Glomerular visceral epithelial cell (primary cell): ENCODE data around the gene PLA2G4A.

Experiments used
- DNase-seq: peaks from one replicate; pipeline ENCODE4 v3.0.0-alpha.2; 2016; ENCODE audit errors: extremely low spot score

The PLA2G4A gene

DNA sequence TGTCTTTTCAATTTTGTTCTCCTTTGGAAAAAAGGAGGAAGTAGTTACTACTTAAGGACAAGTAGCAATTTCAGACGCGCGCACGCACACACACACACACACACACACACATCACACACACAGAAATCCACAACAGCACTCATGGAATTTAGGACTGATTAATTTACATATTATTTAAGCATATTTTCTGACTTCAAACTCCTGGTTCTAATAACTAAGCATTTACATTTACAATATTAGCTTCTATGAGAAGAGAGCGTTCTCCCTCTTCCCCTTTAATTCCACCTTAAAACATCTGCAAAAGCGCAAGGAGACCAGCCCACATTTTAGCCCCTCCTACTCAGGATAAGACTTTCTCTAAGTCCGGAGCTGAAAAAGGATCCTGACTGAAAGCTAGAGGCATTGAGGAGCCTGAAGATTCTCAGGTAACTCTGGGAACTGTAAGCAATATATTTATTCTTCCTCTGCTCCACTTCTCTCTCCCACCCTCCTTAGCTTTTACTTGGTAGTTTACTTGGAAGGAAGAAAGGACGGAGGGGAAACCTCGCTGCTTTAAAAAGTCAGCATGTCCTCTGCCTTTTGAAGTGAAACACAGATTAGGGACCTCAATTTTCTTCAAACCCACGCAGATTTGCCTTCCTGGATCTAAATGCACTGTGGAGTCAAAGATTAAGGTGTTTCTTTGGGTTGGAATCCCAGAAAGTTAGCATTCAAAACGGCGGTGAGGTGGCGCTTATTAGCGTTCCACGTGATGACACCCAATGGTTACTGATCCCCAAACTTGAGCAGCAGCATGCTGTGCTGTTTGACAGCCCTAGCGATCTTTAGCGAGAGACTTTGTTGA is at the start of gene PLA2G4A:
Gene PLA2G4A, plus strand, starts transcription at position 339 of the 844 bp plus-strand sequence. CDS start 25,406 bp downstream, outside the sequence.
- peak; percentile 59 for DNase-seq

DNA sequence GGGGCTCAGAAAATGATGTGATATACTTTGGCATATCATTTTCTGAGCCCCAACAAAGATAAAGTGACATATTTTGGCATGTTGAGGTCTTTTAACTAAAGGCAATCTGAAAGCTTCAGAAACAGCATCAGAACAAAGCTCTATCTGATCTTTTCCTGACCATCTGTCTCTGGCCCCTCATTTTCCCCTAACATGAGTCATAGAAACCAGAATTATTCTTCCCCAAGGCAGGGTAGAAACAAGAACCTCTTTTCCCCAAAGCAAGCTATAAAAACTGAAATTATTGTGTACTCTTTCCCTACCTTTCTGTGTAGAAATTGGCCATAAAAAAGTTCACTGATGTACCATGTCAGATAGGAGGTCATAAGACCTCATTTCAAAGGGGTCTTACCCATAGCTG is 48.7 kb upstream of the PLA2G4A start:
- DNase-seq: no peak

DNA sequence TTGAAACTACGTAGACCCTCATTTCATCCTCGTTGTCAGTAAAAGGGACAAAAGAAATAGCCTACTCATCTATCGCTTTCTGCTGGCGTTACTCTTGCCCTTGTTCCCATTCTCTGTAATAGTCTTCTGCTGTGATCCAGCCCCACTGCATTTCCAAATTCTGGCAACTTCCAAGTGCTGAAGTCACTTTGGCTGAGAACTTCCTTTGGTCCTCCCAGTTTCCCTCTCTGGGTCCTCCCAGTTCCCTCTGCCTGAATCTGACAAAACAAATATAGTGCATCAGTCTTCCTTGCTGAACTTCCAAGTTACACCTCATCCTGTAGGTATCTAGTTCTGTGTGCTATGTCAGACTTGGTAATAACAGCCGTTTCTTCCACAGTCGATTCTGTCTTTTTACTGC is 47.0 kb upstream of the PLA2G4A start:
- DNase-seq: no peak

DNA sequence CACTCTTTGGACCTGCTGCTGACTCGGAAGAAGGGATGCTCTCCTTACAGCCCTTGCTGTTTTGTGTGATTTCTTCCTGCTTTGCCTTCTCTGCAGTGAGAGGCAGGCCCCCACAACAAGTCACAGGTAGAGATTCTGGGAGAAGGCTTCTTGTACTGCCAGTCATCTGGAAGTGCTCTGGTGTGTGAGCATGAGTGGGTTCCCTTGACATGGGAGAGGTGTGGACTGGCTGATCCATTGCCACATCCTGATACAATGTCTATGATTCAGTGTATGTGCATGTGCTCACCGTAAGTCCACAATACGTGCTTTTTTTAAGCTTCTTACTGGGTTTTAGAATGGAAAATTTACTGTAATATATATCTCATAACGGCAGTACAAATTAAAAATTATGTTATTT is 46.0 kb upstream of the PLA2G4A start:
- peak; percentile 5 for DNase-seq

DNA sequence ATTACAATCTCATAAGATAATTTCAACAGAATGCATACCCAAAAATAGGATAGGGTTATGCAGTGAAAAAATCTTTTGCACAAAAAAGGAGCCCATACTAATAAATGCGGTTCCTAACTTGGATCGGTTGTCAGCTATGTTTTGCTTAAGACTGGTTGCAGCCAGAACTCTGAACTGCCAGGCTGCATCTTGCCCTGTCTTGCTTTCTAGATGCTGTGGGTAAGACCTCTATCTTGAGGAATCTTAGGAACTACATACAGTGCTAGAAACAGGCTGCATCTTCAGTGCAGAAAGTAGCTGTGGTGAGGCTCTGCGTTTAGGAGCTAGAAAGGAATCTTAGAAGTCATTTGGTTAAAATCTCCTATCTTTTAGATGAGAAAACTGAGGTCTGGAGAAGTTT is 45.6 kb upstream of the PLA2G4A start:
- no peak for DNase-seq

DNA sequence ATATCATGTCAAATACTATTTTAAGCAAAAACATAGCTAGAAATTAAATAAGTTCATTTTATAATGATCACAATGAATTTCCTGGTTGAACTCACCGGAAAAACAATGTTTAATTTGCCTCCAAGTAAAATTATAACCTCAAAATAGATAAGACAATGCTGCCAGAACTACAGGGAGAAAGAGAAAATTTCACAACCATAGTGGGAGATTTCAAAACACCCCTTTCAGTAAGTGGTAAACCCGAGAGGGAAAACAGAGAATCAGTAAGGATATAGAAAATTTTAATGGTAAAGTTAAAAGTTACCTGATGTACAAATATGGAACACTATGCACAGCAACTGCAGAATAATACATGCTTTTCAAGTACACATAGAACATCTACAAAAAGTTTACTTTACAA is 43.2 kb upstream of the PLA2G4A start:
- DNase-seq: no peak

DNA sequence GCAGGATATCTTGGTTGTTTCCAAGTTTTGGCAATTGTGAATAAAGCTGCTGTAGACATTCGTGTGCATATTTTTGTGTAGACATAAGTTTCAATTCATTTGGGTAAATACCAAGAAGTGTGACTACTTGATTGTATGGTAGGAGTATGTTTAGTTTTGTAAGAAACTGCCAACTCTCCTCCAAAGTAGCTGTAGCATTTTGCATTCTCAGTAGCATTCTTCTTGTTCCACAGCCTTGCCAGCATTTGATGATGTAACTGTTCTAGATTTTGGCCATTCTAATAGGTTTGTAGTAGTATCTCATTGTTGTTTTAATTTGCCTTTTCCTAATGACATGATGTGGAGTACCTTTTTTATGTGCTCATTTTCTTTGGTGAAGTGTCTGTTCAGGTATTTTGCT is 38.6 kb upstream of the PLA2G4A start:
- no peak for DNase-seq

DNA sequence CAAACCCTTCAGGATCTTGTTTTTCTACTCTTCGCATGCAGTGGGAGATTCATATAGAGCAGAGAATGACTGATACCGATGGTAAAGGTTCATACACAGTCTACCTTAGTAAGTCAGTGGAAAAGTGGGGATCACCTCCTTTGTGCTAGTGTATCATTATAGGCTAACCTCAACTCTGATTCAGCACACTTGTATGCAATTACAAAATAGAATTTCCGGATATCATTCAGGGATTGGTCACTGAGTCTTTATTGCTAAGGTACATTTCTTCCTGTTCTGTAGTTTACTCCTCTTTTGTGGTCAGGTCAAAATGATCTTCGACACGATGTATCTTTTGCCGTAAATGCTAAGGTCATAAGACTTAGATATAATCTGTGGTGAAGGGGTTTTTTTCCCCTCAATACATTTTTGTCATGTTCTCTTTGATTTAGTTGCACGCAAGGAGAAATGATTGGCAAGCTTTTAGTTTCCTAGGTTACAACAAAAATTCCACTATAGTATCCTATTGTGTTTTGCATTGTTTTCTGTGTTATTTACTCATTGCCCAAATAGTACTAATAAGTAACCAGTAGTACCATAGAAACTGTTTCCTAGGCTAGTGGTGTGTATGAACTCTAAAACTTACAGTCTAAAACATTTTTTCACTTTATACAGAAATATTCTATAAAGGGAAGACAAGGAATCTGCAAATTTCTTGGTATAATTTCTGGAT is 35.7 kb upstream of the PLA2G4A start:
- DNase-seq: peak; percentile 61

DNA sequence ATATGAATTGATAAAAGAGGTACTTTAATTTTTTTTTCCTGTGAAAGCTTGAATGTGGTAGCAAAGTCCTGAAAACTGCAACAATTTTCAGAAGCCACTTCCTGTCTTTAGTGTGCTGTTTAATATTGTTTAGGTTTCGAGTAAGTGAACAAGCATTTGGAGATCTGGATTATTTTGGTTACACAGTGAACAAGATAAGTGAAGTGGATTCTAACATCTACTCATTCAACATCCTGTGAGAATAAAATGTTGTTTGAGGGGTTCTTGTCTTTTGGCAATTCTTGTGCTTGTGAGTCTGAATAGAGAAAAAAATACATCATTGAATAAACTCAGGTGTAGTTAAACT is 35.2 kb upstream of the PLA2G4A start:
- no peak for DNase-seq

DNA sequence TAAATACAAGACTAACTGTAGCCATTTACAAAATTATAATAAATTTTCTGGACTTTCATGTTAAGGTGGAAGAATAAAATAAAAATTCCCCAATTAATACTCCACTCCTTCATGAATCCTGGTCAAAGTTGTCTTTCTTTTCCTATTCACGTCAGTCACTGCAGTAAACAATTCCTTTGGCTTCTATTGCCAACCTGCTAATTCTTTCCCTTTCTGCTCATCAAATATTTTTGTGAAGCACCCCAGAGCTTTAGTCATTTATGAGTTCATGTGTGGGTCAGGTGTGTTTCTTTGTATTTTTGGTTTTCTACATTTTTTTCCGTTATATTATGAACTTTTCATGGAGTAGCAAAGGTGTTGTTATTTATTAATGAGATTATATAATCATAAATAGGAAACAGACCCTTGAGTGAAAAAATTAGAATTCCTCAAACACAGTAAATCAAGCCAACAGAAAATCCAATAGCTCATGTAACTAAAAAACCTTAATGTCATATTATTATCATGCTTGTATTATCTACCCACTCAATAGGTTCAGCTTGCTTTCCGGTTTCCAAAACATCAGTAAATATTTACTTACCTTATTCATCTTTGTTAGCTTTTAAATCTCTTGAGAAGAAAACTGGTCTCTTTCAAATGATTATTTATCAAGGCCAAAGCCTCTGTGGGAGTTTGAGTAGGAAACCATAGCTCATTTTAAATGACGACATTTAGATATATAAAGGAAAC is 29.6 kb upstream of the PLA2G4A start:
- DNase-seq: no peak

DNA sequence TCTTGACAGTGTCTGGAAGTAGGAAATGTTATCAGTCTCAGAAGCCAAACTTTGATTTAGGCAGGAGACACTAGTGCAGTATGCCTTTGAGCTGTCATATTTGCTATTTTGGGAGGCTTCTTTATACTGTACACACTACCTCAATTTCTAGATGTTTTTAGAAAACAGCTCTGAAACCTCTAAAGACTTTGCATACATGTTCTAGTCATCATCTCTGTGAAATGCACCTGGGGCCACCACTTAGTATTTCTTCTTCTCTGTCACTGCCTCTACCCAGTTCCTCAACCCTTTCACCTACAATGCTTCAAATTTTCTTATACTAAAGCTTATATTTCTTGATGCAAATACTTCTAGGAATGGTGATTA is 29.1 kb upstream of the PLA2G4A start:
- no peak for DNase-seq

DNA sequence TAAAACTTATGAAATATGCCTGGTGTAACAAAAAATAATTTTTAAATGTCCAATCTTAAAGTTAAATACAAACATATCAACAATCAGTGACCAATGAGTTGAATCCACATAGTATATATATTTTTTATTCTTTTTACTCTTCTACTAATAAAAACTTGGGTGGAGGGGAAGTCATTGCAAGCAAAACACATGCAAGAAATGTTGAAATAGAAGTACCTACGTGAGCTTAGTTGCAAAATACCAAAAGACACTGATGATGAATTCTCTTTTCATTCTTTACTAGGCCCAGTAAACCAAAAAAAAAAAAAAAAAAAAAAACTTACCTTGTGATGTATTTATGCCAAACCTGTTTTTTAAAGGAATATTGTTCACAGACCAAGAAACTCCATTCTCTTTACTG is 26.4 kb upstream of the PLA2G4A start:
- DNase-seq: no peak

DNA sequence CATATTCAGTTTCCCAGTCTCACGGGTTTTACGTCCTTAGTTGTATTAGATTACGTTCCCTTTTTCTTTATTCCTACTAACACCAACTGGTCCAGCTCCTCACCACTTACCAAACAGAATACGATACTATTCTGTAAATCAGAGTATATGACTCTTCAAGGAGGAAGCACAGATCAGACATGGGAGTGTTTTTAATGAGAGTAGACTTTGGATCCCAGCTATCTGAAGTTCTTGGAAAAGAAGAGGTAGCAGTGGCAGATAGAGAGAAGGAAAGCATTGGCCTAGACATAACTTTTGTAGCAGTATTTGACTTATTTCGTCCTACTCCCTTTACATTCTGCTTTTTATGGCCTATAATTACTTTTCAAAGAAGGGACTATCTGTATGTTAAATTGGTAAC is 24.1 kb upstream of the PLA2G4A start:
- no peak for DNase-seq

DNA sequence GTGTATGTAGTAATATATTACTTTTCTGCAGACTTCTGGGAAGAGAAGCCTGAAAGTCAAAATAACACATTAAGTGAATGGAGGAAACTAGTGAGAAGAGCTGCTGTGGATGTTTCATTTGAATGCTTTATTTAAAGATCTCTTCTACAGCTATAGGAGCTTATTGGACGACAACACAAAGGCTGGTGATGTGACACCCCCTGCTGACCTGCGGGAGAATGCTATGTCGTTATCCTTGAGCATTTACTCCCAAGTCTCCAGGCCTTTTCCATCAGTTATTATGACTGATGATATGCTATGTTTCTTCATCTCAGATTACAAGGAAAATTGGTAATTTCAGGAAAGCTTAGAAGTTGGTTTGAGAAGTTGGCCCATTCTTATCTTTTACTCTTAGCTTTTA is 22.3 kb upstream of the PLA2G4A start:
- no peak for DNase-seq

DNA sequence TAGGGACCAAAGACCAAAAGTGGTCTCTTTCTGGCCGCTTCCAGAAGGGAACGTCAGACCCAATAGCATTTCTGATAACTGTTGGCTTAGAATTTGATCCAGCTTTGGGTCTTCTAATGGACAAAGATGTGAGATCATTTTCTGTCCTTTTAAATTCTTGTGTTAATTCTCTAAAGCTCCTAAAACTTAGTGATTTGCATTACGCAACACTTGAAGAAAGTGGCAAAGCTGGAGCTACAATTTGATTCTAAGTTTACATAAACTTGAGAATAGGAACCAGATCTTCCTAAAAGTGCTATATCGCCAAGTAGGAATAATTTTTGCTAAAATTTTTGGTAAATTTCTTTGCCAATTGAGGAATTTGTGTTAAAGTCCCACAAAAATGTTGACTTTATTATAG is 21.6 kb upstream of the PLA2G4A start:
- DNase-seq: no peak

DNA sequence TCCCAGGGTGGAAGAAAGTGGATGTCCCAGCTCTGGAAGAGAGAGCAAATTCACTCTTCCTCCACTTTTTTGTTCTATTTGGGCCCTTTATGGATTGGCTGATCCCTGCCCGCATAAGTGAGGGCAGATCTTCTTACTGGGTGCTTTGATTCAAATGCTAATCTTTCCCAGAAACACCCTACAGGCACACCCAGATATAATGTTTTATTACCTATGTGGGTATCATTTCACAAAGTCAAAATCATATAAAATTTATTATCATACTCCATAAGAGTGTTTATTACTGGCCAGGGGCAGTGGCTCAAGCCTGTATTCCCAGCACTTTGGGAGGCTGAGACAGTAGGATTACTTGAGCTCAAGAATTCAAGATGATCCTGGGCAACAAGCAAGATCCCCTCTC is 16.9 kb upstream of the PLA2G4A start:
- no peak for DNase-seq

DNA sequence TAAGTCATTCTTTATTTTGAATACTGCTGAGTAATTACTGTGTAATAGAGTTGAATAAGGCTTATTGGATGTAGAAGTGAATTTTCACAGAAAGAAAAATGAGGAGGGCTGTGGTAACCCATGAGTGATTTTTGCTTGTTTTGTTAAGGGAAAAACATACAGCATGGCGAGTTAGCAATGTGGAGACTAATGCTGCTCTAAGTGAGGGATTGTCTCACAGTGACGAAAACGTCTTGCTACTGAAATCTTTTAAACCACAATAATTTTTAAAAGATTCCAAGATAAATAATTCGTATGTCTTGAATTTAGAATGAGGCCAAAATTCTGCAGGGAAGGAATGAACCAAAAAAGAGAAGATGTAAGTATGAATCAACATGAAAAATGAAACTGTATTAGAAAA is 16.2 kb upstream of the PLA2G4A start:
- DNase-seq: peak; percentile 62

DNA sequence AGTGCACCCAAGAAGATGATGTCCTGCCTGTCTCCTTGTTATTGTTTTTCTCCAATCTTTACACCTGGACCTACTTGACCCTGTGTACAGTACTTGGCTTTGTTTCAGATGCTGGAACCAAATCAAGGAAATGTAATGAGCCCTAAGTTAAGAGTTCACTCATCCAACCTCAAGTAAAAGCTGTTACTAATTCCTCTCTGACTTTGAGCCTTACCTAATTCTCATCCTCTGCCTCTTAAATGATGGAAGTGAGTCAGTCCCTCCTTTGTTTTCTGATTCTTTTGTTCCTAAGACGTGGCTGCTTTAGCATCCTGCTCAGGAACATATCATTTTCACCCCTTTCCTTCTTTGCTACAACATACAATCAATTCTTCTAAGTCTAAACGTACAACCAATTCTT is 15.3 kb upstream of the PLA2G4A start:
- DNase-seq: peak; percentile 8

DNA sequence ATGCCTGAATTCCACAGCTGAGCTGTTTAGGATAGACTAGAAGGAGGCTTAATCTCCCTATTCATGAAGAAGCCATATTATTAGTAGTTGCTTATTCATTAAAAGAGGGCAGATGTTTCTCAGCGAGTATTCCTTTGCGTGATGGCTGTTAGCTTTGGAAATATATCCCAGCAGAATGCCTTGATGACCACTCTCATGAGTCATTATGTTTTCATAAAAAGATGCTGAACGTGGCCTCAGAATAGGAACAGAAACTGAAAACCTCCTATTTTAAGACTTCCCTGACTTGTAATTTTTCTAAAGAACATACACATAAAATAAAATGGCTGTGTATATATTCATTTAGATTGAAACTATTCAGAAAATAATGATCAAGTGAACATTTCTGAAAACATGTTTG is 9.6 kb upstream of the PLA2G4A start:
- DNase-seq: peak; percentile 49

DNA sequence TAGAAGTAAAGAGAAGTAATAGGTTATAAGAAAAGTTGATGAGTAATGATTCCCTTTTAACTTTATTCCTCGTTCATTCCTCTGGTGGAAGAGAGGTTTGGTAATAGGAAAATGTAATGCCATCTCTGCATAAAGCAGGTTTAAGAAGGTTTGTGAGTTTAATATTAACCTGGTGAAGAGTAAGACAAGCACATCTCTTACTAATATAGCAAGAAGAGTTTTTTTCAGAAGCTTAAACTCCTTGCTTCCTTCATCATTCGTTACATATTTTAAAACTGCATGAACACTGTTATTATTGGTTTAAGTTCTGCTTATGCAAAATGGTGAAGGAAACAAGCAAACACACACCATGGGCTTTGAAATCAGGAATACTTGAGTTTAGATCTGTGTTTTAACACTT is 9.2 kb upstream of the PLA2G4A start:
- peak; percentile 17 for DNase-seq

DNA sequence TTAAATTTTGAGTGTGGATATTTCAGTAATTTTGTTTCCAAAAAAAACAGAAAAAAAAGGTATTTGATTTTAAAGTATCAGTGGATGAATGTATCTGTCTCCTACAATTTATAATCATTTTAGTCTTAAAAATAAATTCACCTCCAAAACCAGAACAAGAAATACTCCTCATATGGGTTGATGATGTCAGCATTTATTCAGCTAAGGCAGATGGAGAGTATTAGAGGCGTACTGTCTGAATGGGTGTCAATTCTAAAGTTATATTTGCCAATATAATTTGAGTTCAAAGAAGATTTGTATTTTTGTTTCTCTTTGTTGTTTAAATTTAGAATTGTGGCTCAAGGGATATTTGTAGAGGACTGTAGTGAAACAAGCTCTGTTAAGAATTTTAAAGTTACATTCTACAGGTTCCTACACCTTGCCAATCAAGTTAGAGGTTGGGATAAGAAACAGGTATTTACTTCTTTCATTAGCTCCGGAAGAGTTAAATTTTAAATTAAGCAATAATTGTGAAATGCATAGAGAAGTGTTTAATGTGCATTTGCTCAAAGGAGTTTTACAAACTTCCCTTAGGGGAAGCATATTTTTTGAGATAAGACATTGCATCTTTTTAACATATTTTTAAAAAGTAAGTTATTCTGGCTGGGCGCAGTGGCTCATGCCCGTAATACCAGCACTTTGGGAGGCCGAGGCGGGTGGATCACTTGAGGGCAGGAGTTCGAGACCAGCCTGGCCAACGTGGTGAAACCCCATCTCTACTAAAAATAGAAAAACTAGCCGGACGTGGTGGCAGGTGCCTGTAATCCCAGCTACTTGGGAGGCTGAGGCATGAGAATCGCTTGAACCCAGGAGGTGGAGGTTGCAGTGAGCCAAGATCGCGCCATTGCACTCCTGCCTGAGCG is 1.2 kb downstream of the PLA2G4A start:
- DNase-seq: no peak

DNA sequence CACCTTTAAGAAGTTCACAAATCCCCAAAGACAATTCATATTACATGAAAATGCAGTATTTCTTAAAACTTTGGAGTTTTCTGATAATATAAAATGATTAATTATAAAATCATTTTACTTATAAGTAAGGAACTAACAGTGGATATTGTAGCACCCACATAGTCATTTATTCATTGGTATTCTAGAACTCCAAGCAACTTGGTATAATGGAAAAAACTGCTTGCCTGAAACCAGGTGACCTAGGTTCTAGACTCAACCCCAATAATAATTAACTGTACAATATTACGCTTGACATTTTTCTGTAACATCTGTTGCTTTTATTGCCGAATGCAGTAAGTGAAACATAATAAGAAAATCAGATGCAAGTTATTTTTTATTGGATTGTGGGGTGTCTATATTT is 2.4 kb downstream of the PLA2G4A start:
- no peak for DNase-seq
